Activated B cell treated with CpG ODN at 0.5 μM for 24 hours (primary cell): ENCODE results near the gene ZNF197. TPM values are rescaled to one million over a fixed set of nuclear protein-coding genes. Genes with fewer than 3 reads are reported as not detected.
"Not testable (repeated sequence)": the region's sequence is repeated elsewhere in the genome, so short reads cannot be mapped to it uniquely, and the experiment has no call there.

Source experiments
- ATAC-seq: fragments of 200-7000 bp; cut with Tn5 transposase; one replicate; pipeline ENCODE4 v1.10.0; 2021; ENCODE audit warnings: low read depth, mild to moderate bottlenecking, moderate library complexity
- CTCF ChIA-PET: fragments of 350-600 bp; sonication (Branson Sonifier 250); formaldehyde crosslinking; loops from one replicate; lab custom pipeline; 2021; ENCODE audit warnings: antibody characterized with exemption; lab: Charles Lee
- POLR2A ChIA-PET: fragments of 350-600 bp; sonication (Branson Sonifier 250); formaldehyde crosslinking; loops from one replicate; lab custom pipeline; 2021; ENCODE audit warnings: antibody characterized with exemption; lab: Charles Lee
- DNase-seq: peaks from one replicate; pipeline ENCODE4 v3.0.0; 2022
- H3K27ac Mint-ChIP-seq: one replicate; pipeline ENCODE4 v1.8.0; 2020; ENCODE audit warnings: mixed read lengths
- H3K27me3 Mint-ChIP-seq: one replicate; pipeline ENCODE4 v1.8.0; 2021; ENCODE audit warnings: mixed read lengths
- H3K36me3 Mint-ChIP-seq: one replicate; pipeline ENCODE4 v1.8.0; 2021; ENCODE audit warnings: low read depth, mixed read lengths
- H3K4me1 Mint-ChIP-seq: one replicate; pipeline ENCODE4 v1.8.0; 2021; ENCODE audit warnings: mixed read lengths
- H3K4me3 Mint-ChIP-seq: one replicate; pipeline ENCODE4 v1.8.0; 2020; ENCODE audit warnings: mild to moderate bottlenecking, mixed read lengths
- H3K9me3 Mint-ChIP-seq: one replicate; pipeline ENCODE4 v1.8.0; 2020; ENCODE audit warnings: mixed read lengths
- CTCF ChIP-seq: fragments of 200-600 bp; IDR thresholded peaks from one replicate; pipeline ENCODE4 v1.8.0; 2022; ENCODE audit warnings: antibody characterized with exemption, mild to moderate bottlenecking
- intact Hi-C: fragments of 100-400 bp; cut with micrococcal nuclease; formaldehyde crosslinking; loops from one replicate; pipeline ENCODE4 v1.15.1; 2024
- total RNA-seq: library from RNA; stranded (reverse); gene quantifications from 2 replicates; pipeline ENCODE4 v1.2.3, GENCODE V29; 2022

The ZNF197 gene
- total RNA-seq, result 15.8 and 16.9 TPM in 2 replicates

DNA sequence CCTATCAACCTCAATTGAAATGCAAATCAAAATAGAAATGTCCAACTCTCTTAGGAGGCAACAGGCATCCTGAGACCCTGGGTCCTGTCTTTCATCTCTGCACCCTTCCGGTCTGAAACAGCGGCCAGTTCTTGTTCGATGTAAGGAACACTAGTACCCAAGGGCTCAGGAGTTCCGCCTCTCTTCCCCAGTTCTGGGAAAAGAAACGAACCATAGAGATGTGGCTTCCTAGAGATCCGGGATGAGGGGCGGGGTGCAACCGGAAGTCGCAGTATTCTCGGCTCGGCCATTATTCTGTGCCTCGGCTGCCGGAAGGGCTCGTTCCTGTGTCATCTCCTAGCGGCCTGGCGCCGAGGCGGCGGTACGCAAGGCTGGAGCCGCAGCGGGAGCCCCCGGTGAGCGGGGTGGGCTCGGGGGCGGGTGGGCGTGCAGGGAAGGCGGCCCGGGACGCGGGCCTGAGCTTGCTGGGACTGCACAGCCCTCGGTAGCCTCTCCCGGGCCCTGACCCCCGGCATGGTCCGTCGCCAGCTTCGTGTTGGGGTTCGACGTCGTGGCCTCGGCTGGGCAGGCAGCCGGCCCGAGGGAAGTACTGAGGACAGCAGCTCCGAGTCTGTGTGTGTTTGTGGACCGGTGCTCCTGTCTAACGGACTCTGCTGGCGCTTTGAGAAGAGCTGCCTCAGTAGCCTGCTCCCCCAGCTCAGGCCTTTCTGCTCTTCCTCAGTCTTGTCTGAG is at the start of gene ZNF197:
Gene ZNF197 (plus strand): TSS at position 288 of the 732 bp plus-strand sequence. CDS start 4,119 bp downstream, outside the sequence.
- intact Hi-C loops, result loop anchor here (1.0 to 10.0 kb wide), 9 partner anchors 23 to 350 kb away; partner anchors contain the start of genes EXOSC7, KIAA1143, KIF15 and TMEM42
- POLR2A ChIA-PET, result interaction anchor here (0.5 to 2.3 kb wide), 12 partner anchors 13 to 971 kb away, joined by 3 to 15 read pairs (median 4); partner anchors contain the start of genes KIAA1143, KIF15, ZKSCAN7 and ZNF35
- CTCF ChIA-PET, result no interaction called here
- Mint-ChIP-seq H3K27ac (peak within 1 kb of the TSS; percentile 65), H3K9me3 (no peaks in the 10 kb centered on the region), H3K4me3 (peak within 1 kb of the TSS; percentile 90), H3K36me3 (peaks cover 24% of the 10 kb centered on the region), H3K4me1 (peaks cover 34% of the 10 kb centered on the region), H3K27me3 (no peaks in the 10 kb centered on the region)
- peak; percentile 51 for DNase-seq
- no peak for TF ChIP-seq CTCF
- ATAC-seq, result peak; percentile 90

- H3K27me3 Mint-ChIP-seq, result no peaks in the 10 kb centered on the region
- intact Hi-C loops, result no loop called here
- ChIA-PET CTCF (no interaction called here), POLR2A (no interaction called here)
- no peak overlapping the region for H3K27ac Mint-ChIP-seq
- H3K9me3 Mint-ChIP-seq, result peaks cover 16% of the 10 kb centered on the region
- peaks cover 22% of the 10 kb centered on the region for H3K36me3 Mint-ChIP-seq
- TF ChIP-seq CTCF, result no peak
- no peak overlapping the region for H3K4me3 Mint-ChIP-seq
- H3K4me1 Mint-ChIP-seq, result no peaks in the 10 kb centered on the region
- ATAC-seq (no peak), DNase-seq (no peak)
Observed at GRCh38 chr3:44576613-44577012, 48.2 kb upstream of the ZNF197 start.

DNA sequence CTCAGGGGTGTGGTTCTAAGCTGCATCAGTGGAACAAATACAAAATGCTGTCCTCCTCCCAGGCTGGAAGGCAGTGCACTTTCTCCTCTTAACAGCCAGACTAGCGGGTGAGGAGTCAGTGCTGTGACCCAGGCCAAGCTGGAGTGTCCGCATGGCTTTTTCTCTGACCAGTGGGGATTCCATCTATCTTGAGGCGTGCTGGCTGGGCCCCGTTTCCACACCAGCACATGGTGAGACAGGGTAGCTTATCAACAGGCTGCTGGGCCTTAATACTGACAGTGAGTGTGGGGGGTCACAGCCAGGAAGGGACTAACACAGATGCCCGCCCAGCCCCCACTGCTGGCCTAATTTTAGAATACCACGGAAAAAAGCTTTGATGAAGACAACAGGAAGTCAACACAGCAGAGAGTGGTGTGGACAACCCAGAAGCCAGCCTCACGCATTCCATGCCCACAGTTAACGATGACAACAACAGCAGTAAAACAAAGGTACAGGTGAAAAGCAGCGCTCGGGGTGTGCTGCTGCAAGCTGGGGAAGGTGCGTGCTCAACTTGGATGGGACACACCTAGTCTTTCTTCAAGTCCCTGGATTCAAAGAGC is 47.4 kb upstream of the ZNF197 start:
- POLR2A ChIA-PET, result interaction anchor here (0.6 kb wide), 1 partner anchor 13 kb away, joined by 3 read pairs; no protein-coding TSS in a partner anchor
- peaks cover 10% of the 10 kb centered on the region for H3K9me3 Mint-ChIP-seq
- CTCF ChIA-PET, DNase-seq, H3K4me1 Mint-ChIP-seq, intact Hi-C loops, H3K27me3 Mint-ChIP-seq, ATAC-seq, H3K4me3 Mint-ChIP-seq, H3K27ac Mint-ChIP-seq: not testable (repeated sequence)
- H3K36me3 Mint-ChIP-seq, result peaks cover 16% of the 10 kb centered on the region

GRCh38 chr3:44578316-44578715 is 46.5 kb upstream of the ZNF197 start:
- H3K27ac Mint-ChIP-seq, POLR2A ChIA-PET, H3K4me3 Mint-ChIP-seq, H3K9me3 Mint-ChIP-seq, DNase-seq, H3K27me3 Mint-ChIP-seq, CTCF ChIA-PET, intact Hi-C loops, H3K4me1 Mint-ChIP-seq, ATAC-seq: not testable (repeated sequence)
- H3K36me3 Mint-ChIP-seq, result peaks cover 11% of the 10 kb centered on the region

DNA sequence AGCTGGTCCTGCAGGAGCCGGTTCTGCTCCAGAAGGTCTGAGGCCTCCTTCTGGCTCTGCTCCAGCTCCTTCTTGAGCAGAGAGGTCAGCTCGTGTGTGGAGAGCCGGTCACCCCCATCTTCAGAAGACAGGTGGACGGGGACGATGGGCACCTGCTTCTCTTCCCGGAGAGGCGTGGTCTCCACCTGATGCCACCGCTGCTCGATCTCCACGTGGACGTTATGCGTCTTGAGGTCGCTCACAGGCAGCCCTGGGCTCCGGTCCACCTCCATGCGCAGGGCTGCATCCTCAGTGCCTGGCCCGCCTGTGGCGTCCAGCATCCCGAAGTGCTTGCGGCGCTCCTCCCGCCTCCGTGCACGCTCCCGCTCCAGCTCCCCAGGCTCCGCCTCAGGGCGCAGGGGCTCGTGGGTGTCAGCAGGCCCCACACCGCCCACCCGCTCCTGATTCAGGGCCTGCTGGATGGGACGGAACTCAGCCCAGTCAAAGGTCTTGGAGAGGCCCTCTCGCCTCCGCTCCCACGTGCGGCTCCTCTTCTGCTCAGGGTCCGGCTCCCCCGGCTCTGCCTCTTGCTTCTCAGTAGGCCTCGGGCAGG is 45.8 kb upstream of the ZNF197 start:
- H3K9me3 Mint-ChIP-seq, CTCF ChIA-PET, H3K4me1 Mint-ChIP-seq, POLR2A ChIA-PET, H3K4me3 Mint-ChIP-seq, DNase-seq, H3K27me3 Mint-ChIP-seq, intact Hi-C loops, H3K27ac Mint-ChIP-seq, ATAC-seq: not testable (repeated sequence)
- peaks cover 11% of the 10 kb centered on the region for H3K36me3 Mint-ChIP-seq

DNA sequence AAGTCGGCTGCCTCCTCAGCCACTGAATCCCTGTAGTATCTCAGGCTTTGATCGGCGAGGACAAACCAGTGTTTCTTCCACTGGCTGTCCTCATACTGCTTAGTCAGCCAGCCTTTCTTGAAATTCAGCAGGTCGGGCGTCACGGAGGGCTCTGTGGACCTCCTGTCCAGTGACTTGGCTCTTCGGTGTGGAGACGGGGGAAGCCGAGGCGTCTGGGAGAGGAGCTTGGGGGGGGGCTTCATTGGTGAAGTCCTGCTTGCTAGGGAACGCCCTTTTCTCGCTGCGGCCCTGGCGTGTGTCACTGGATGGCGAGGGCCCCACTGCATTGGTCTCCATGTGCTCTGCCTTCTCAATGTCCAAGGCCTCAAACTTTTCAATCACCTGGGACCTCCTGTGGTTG is 45.1 kb upstream of the ZNF197 start:
- H3K4me1 Mint-ChIP-seq, H3K27me3 Mint-ChIP-seq, ATAC-seq, H3K27ac Mint-ChIP-seq, intact Hi-C loops, H3K4me3 Mint-ChIP-seq, CTCF ChIA-PET, H3K9me3 Mint-ChIP-seq, DNase-seq, POLR2A ChIA-PET: not testable (repeated sequence)
- peaks cover 11% of the 10 kb centered on the region for H3K36me3 Mint-ChIP-seq

- ATAC-seq, intact Hi-C loops, H3K9me3 Mint-ChIP-seq, H3K27ac Mint-ChIP-seq, CTCF ChIA-PET, H3K27me3 Mint-ChIP-seq, DNase-seq, POLR2A ChIA-PET, H3K4me3 Mint-ChIP-seq: not testable (repeated sequence)
- peaks cover 17% of the 10 kb centered on the region for H3K4me1 Mint-ChIP-seq
- H3K36me3 Mint-ChIP-seq, result peaks cover 11% of the 10 kb centered on the region
Observed at GRCh38 chr3:44580971-44581370, 43.9 kb upstream of the ZNF197 start.
